GM12892 (cell line): ENCODE measurements around the gene FUOM.

Experiments used
- DNase-seq: peaks from one replicate; pipeline ENCODE4 v3.0.0; 2011; ENCODE audit not compliant: insufficient read length
- FAIRE-seq: peaks from 2 replicates; lab custom pipeline; 2011; peaks lifted over from hg19 to GRCh38; lab: Jason Lieb, UNC
- POLR2A ChIP-seq: IDR thresholded peaks from 2 replicates; pipeline ENCODE4 v1.6.1; 2011; ENCODE audit warnings: low read depth, low read length, control low read depth
- POLR2AphosphoS5 ChIP-seq: IDR thresholded peaks from 2 replicates; pipeline ENCODE4 v1.6.1; 2011; ENCODE audit warnings: low read depth, low read length, control low read depth
- TAF1 ChIP-seq: IDR thresholded peaks from 2 replicates; pipeline ENCODE4 v1.6.1; 2011; ENCODE audit warnings: low read depth, mild to moderate bottlenecking, control low read depth, low read length, borderline replicate concordance

FUOM gene

DNA sequence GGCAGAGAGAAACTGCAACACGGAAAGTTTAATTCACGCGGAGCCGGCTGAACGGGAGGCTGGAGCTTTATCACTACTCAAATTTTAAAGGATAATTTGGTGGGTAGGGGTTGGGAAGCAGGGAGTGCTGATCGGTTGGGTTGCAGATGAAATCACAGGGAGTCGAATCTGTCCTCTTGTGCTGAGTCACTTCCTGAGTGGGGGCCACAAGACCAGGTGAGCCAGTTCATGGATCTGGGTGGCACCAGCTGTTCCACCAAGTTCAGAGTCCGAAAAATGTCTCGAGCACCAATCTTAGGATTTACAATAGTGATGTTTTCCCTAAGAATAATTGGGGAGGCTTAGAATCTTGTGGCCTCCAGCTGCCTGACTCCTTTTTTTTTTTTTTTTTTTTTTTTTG, 14.3 kb downstream of the FUOM start:
- TF ChIP-seq TAF1: no peak
- TF ChIP-seq POLR2A: no peak
- no peak for TF ChIP-seq POLR2AphosphoS5
- FAIRE-seq: no peak
- no peak for DNase-seq

DNA sequence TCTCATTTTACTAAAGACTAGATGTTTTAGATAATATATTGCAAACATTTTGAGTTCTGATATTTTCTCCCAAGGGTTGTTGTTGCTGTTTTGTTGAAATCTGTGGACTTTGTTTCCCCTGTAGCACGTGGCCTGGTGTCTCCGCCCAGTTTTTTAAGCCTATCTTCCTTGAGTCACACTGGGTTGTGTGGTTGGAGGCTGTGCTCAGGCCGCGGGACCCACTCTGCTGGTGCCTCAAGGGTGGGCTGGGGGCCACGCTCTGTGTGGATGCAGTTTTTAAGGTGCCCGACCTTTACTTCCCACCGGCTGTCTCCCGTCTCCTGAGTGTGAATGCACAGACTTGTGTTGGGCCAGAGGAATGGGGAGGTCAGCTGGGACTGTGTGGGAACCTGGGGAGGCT, 14.9 kb downstream of the FUOM start:
- DNase-seq: no peak
- FAIRE-seq: no peak
- TF ChIP-seq POLR2AphosphoS5 (no peak), POLR2A (no peak), TAF1 (no peak)

DNA sequence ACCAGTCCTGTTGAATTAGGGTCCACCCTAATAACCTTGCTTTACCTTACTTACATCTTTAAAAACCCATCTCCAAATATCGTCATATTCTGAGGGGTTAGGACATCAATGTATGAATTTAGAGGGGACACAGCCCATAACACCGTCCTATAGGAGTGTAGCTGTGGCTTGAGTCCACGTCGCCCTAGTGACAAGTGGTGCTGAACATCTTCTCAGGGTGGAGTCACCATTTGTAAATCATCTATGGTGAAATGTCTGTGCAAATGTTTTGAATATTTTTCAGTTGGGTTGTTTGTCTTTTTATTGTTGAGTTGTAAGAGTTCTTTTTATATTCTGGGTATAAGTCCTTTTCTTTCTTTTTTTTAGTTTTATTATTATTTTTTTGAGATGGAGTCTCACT, 15.8 kb downstream of the FUOM start:
- FAIRE-seq (no peak), DNase-seq (no peak)
- TF ChIP-seq POLR2A: no peak
- TF ChIP-seq TAF1: no peak
- TF ChIP-seq POLR2AphosphoS5: no peak

DNA sequence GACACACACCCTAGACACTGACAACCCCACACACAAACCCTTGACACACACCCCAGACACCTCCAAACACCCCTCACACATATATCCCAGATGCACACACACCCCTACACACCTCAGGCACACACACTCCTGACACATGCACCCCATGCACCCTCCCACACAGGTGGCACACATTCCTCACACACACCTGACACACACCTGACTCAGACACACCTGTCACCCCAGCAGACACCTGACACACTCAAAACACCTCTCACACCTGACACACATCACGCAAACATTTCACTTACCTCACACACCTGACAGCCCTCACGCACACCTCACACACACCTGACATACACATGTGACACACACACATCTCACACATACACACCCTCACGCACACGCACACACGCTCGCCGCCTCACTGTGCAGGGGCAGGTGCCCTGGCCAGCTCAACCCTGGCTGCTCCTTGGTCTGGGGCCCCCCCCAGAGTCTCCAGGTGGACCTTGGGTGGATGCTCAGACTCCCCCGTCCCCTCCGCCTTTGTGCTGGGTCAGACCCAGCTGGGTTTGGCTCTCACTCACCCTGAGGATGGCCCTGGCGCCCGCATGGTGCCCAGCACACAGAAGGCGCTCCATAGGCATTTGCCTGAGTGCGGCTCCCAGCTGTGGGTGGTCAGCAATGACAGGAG, 18.0 kb downstream of the FUOM start:
- DNase-seq (no peak), FAIRE-seq (no peak)
- TF ChIP-seq POLR2A: no peak
- TF ChIP-seq POLR2AphosphoS5: no peak
- no peak for TF ChIP-seq TAF1

DNA sequence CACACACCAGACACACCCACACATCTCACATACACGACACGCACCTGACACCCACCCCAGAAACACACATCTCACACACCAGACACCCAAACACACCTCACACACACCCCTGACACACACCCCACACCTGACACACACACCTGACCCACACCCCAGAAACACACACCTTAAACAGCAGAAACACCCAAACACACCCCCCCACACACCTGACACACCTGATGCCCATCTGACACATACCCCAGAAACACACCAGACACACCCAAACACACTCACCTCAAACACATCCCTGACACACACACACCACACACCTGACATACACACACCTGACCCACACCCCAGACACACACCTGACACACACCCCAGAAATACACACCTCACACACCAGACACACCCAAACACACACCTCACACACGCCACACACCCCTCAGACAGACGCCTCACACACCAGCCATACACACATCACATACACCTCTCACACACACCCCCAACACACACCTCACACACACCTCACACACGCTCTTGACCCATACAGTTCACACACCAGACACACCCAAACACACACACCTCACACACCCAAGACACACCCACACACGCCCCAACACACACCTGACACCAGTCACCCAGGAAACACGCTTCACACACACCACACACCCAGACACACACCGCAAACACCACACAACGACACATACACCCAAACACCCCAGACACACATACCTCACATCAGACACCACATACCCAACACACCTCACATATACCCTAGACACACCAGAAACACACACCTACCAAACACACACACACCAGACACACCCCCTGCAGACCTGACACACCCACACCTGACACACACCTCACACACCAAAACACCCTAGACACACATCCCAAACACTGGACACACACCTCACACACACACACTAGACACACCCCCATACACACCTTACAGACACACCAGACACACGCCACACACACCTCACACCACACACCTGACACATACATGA, 19.4 kb downstream of the FUOM start:
- DNase-seq: no peak
- FAIRE-seq: no peak
- TF ChIP-seq TAF1 (no peak), POLR2AphosphoS5 (no peak), POLR2A (no peak)

DNA sequence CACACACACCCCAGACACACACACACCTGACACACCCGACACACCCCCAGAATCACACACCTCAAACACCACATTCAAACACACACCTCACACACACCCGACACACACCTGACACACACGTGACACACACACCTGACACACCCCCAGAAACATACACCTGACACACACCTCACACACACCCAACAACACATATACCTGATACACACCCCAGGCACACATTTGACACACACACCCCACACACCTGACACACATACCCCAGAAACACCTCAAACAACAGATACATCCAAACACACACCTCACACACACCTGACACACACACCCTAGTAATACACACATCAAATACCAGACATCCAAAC, 20.5 kb downstream of the FUOM start:
- DNase-seq: no peak
- FAIRE-seq: no peak
- TF ChIP-seq POLR2AphosphoS5: no peak
- no peak for TF ChIP-seq POLR2A
- no peak for TF ChIP-seq TAF1

DNA sequence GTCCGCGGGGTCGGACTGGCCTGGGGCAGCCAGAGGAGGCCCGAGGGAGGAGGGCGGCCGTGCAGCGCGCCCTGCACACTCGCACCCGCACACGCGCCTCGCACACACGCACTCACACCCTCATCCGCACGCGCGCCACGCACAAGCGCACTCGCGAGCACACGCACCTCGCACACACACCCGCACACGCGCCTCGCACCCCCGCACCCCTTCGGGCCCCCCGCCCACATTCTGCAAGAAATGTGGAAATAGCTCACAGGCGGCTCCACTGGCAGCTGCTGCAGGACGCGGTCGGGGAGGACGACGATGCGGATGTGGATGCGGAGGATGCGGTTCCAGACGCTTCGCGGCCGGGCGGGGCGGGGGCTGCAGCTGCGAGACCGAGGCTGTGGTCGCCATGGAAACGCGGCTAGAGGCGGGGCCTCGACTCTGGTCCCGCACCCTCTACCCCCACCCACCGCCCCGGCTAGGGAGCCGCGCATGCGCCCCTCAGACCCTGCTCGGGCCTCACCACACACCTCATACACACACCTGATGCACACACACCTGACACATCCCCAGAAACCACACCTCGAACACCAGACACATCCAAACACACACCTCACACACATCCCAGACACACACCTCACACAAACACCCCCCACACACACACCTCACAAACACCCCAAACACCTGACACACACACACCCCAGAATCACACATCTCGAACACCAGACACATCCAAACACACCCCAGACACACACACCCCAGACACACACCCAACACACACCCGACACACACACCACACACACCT, 21.0 kb downstream of the FUOM start, which contains the start of gene CALY:
Gene CALY, minus strand, starts transcription at position 320 of the 793 bp plus-strand sequence. CDS start 7,907 bp downstream, outside the sequence.
- TF ChIP-seq POLR2A (no peak), TAF1 (no peak), POLR2AphosphoS5 (no peak)
- no peak for FAIRE-seq
- DNase-seq: no peak

DNA sequence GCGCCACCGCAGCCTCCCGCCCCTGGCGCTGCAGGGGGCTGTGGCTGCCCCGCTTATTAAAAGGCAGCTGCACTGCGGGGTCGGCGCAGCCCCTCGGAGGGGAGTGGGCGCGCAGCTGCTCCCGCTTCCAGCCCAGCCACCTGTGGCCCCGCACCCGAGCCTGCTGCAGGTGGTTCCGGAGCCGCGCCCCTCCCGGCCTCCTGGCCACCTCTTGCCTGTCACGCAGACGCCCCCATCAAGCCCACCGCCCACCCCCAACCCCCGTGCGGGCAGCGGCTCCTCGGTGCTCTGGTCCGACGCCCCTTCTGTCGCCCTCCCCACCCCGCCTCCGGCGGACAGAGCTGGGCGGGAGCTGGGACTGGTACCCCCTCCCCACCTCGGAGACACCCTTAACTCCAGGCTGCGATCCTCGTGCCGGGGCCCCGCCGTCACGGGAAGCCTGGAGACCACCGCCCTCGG, 21.7 kb downstream of the FUOM start:
- TF ChIP-seq POLR2A (no peak), POLR2AphosphoS5 (no peak), TAF1 (no peak)
- DNase-seq (no peak), FAIRE-seq (no peak)

DNA sequence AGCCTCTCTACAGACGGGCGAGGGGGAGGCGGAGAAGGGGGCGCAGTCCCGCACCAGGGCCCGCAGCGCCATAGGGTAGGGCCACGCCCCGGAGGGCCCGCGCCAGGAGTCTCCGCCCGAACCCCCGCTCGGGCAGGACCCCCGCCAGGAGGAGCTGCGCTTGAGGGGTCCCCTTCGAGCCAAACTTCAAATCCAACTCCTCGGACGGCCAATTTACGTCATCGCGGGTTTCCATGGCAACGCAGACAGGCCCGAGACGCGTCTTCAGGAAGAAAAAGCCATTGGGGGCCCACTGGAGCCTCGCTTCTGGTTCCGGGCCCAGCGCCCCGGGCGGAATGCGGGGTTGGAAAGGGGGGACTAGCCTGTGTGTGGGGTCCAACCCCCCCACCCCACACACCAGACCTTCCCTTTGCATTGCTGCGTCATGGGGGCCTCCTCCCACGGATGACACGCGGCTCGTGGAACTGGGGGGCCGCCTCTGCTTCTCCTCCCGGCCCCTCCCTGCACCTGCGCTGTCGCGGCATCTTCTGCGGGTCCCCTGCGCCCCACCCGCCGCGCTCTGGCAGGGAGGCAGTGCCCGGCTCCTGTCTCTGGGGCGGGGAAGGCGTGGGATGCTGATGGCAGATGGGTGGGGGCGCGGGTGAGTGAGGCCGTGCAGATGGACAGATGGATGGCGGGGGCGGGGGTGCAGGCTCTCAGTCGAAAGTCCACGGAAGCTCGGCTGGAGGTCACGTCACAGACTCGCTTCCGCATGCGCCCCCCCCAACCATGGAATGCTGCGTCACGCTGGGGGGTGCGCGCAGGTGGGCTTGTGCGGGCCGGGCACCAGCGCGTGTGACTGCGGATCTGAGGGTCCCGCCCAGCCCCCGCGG, 22.3 kb downstream of the FUOM start:
- TF ChIP-seq TAF1 (no peak), POLR2A (no peak), POLR2AphosphoS5 (no peak)
- FAIRE-seq (no peak), DNase-seq (no peak)

DNA sequence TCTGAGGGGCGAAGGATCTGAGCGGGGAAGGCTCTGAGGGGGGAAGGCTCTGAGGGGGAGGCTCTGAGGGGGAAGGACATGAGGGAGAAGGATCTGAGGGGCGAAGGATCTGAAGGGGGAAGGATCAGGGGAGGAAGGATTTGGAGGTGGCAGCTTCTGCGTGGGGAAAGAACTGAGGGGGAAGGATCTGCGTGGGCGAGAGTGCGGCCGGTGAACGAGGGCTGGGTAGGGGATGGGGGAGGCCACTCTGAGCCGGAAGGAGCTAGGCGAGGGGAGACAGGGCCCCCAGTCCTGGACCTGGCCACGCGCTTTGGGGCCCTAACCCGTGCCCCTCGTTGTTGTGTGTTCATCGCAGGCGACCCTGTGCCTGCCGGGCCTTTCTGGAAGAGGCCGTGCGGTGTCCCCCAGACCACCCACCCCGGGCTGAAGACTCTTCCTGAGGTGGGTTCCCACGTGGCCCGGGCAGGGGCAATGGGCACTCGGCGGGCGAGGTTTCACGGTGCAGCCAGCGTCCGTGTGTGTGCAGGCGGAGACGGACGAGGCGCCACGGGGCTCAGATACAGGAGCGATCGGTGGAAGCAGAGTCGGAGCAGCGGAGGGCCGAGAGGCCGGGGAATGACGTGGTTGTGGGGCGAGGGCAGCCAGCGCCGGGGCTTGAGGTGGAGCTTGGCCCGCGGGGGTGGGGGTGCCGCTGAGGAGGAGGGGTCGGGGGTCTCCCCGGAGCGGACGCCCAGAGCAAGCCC, 23.1 kb downstream of the FUOM start:
- no peak for DNase-seq
- TF ChIP-seq POLR2AphosphoS5 (no peak), POLR2A (no peak), TAF1 (no peak)

More for the DNA sequence above, 23.1 kb downstream of the FUOM start:
- no peak for FAIRE-seq
